H1 (cell line): ENCODE results near the gene TFB2M.

Experiments used
- CEBPB ChIP-seq: IDR thresholded peaks from 2 replicates; pipeline ENCODE4 v1.6.1; 2012; ENCODE audit warnings: low read depth, low read length
- EZH2 ChIP-seq: fragments of 200-600 bp; sonication (generic); IDR thresholded peaks from 2 replicates; pipeline ENCODE4 v1.7.1; 2012; ENCODE audit warnings: low read depth, mild to moderate bottlenecking, moderate library complexity, low read length, inconsistent platforms; ENCODE audit not compliant: severe bottlenecking
- JUN ChIP-seq: IDR thresholded peaks from 2 replicates; pipeline ENCODE4 v1.6.1; 2011; ENCODE audit warnings: low read depth, mild to moderate bottlenecking, improper control_type of control experiment, low read length
- NANOG ChIP-seq: IDR thresholded peaks from 2 replicates; pipeline ENCODE4 v1.6.1; 2011; ENCODE audit warnings: low read length, low read depth, mild to moderate bottlenecking, inconsistent platforms; ENCODE audit not compliant: insufficient read depth, poor library complexity, severe bottlenecking
- POLR2A ChIP-seq, 2 experiments: IDR thresholded peaks; 1 replicate in 1 of 2; 2 replicates in 1 of 2; pipeline ENCODE4 v1.6.1; 2011; ENCODE audit warnings: low read depth in 2 of 2, low read length in 2 of 2, mild to moderate bottlenecking in 2 of 2; ENCODE audit errors: control extremely low read depth in 1 of 2
- POLR2AphosphoS5 ChIP-seq: IDR thresholded peaks from 2 replicates; pipeline ENCODE4 v1.6.1; 2011; ENCODE audit warnings: low read depth, low read length
- RAD21 ChIP-seq, 2 experiments: IDR thresholded peaks in 1 of 2; conservative IDR thresholded peaks in 1 of 2; 2 replicates each; pipeline ENCODE4 v1.6.1; 2011; ENCODE audit warnings: low read depth in 2 of 2, low read length in 2 of 2, improper control_type of control experiment in 1 of 2, inconsistent platforms in 1 of 2, mild to moderate bottlenecking in 1 of 2, moderate library complexity in 1 of 2
- SIX5 ChIP-seq: IDR thresholded peaks from 2 replicates; pipeline ENCODE4 v1.6.1; 2011; ENCODE audit warnings: mild to moderate bottlenecking, low read depth, low read length
- SP1 ChIP-seq: IDR thresholded peaks from 2 replicates; pipeline ENCODE4 v1.6.1; 2011; ENCODE audit warnings: low read depth, low read length
- YY1 ChIP-seq: IDR thresholded peaks from 2 replicates; pipeline ENCODE4 v1.6.1; 2011; ENCODE audit warnings: low read depth, mild to moderate bottlenecking, low read length
- TF ChIP-seq, protein P1 (sequence below), 3 experiments: IDR thresholded peaks; 1 replicate in 2 of 3; 2 replicates in 1 of 3; pipeline versions ENCODE4 v1.5.1 to v1.6.1; 2011; ENCODE audit warnings: low read length in 3 of 3, mild to moderate bottlenecking in 3 of 3, inconsistent platforms in 2 of 3, low read depth in 1 of 3, moderate library complexity in 1 of 3; ENCODE audit not compliant: insufficient read depth in 1 of 3; ENCODE audit errors: control extremely low read depth in 1 of 3

DNA sequence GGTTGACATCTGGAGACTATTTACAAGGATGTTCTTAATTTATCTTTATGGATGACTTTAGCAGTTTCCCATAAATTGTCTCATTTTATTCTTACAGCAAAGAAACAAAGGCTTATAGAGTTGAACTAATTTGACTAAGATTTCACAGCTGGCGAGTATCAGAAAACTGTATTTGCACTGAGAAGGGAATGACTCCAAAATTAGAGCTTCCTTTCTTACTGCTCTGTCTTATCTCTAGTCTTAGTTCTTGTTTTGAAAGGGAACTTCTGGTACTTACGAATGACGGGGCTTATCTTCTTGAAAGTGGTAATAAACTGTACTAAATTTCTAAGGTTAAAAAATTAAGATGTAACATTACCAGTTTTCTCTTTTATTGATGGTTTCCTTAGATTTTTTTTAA, 13.8 kb upstream of the TFB2M start:
- TF ChIP-seq YY1, result no peak
- TF ChIP-seq RAD21 (IDR thresholded peaks at IDR 0.05 in 1 of 2, conservative IDR thresholded peaks at IDR 0.05 in 1 of 2; ENCODE audit: low read depth in 2 of 2, low read length in 2 of 2), result no peak
- TF ChIP-seq SIX5, result no peak
- TF ChIP-seq EZH2, result no peak
- TF ChIP-seq, protein P1, sequence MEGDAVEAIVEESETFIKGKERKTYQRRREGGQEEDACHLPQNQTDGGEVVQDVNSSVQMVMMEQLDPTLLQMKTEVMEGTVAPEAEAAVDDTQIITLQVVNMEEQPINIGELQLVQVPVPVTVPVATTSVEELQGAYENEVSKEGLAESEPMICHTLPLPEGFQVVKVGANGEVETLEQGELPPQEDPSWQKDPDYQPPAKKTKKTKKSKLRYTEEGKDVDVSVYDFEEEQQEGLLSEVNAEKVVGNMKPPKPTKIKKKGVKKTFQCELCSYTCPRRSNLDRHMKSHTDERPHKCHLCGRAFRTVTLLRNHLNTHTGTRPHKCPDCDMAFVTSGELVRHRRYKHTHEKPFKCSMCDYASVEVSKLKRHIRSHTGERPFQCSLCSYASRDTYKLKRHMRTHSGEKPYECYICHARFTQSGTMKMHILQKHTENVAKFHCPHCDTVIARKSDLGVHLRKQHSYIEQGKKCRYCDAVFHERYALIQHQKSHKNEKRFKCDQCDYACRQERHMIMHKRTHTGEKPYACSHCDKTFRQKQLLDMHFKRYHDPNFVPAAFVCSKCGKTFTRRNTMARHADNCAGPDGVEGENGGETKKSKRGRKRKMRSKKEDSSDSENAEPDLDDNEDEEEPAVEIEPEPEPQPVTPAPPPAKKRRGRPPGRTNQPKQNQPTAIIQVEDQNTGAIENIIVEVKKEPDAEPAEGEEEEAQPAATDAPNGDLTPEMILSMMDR (IDR thresholded peaks at IDR 0.05; ENCODE audit: control extremely low read depth in 1 of 3, insufficient read depth in 1 of 3, low read depth in 1 of 3, low read length in 3 of 3), result no peak
- TF ChIP-seq NANOG, result no peak
- no peak for TF ChIP-seq POLR2A (IDR thresholded peaks at IDR 0.05; ENCODE audit: control extremely low read depth in 1 of 2, low read depth in 2 of 2, low read length in 2 of 2)
- TF ChIP-seq POLR2AphosphoS5, result no peak
- TF ChIP-seq CEBPB, result no peak
- TF ChIP-seq JUN, result no peak
- no peak for TF ChIP-seq SP1
